K562 (cell line): Measurements from ENCODE around the gene HIVEP2. TPM values are rescaled to one million over a fixed set of nuclear protein-coding genes. Genes with fewer than 3 reads are reported as not detected.

ENCODE experiments used
- TAF1 ChIP-seq: IDR thresholded peaks from 2 replicates; pipeline ENCODE4 v1.6.1; 2011; ENCODE audit warnings: mild to moderate bottlenecking, low read length, moderate library complexity; ENCODE audit not compliant: insufficient read depth, control insufficient read depth, severe bottlenecking; ENCODE audit errors: extremely low read depth
- ZNF324 ChIP-seq: fragments of 250-450 bp; sonication (Bioruptor Pico); IDR thresholded peaks from 2 replicates; pipeline ENCODE4 v1.4.0; 2020; ENCODE audit warnings: mild to moderate bottlenecking
- polyA plus RNA-seq, 8 experiments: library from polyadenylated mRNA; depleted of rRNA in 4 of 8; stranded (reverse) in 5 of 8; unstranded in 3 of 8; fragments of >200 nt; fragmentation: Nextera tagmentation in 2 of 8; fragmentation: Illumina TruSeq in 1 of 8; extraction: Ambion mirVana in 2 of 8; extraction: Trizol in 1 of 8; gene quantifications; 2 replicates each; pipeline versions ENCODE4 v1.2.1 to v1.2.3, GENCODE V29; 2011 to 2014; ENCODE audit warnings: inconsistent platforms in 1 of 8, missing spikeins in 1 of 8
- total RNA-seq, 7 experiments: library from RNA; depleted of rRNA in 6 of 7; stranded (reverse); fragments of >200 nt in 6 of 7; fragmentation: Illumina TruSeq in 2 of 7; extraction: Trizol in 2 of 7; gene quantifications; 2 replicates each; pipeline versions ENCODE4 v1.2.1 to v1.2.3, GENCODE V29; 2011 to 2021; ENCODE audit warnings: low replicate concordance in 1 of 7
- TF ChIP-seq, protein P1 (sequence below): fragments of 250-450 bp; sonication (Bioruptor Pico); IDR thresholded peaks from 2 replicates; pipeline ENCODE4 v1.8.0; 2022; ENCODE audit warnings: inconsistent platforms
- TF ChIP-seq, protein P2 (sequence below): fragments of 150-350 bp; IDR thresholded peaks from 2 replicates; pipeline ENCODE4 v1.6.1; 2014; ENCODE audit warnings: low read depth, mild to moderate bottlenecking, low read length, borderline replicate concordance

Gene HIVEP2
- total and polyA plus RNA-seq, 9 of the 15 experiments (the other 6 are each of a cell fraction or from before 2014, with no cell fraction given) = under 0.01 to 1.2 (median 0.31) TPM

DNA sequence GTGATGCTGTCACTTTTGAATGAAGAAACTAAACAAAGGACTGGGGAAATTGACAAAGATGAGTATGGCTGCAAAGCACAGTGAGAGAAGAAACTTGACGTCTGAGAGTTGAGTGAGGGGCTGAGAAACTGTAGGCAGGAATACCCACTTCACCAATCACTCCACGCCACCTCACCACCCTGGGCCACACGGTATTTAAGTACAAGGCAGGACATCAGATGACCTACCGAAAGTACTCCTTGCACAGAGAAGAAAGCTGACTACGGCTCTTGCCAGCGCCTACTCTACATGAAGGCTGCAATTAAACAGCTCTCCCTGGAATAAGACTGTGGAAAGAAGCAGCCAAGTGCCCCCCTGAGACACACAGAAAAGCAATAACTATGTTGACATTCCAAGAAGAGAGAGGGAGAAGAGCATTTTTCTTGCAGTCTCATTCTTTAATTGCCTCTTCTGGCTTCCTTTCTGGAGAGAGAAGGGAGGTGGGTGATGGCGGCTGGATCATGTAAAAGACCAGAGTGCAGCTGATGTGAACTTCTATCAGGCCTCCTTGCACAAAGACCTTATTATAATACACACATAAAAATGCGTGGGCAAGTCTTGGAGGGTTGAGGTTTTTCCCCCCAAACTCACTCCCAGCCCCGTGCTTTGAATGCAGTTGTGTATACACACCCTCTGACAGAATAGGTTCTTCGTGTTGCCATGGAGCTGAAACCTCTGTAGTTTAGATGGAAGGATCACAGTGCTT lies 44.6 kb downstream of the HIVEP2 start (continued):
- TF ChIP-seq, protein P1, sequence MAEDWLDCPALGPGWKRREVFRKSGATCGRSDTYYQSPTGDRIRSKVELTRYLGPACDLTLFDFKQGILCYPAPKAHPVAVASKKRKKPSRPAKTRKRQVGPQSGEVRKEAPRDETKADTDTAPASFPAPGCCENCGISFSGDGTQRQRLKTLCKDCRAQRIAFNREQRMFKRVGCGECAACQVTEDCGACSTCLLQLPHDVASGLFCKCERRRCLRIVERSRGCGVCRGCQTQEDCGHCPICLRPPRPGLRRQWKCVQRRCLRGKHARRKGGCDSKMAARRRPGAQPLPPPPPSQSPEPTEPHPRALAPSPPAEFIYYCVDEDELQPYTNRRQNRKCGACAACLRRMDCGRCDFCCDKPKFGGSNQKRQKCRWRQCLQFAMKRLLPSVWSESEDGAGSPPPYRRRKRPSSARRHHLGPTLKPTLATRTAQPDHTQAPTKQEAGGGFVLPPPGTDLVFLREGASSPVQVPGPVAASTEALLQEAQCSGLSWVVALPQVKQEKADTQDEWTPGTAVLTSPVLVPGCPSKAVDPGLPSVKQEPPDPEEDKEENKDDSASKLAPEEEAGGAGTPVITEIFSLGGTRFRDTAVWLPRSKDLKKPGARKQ = no peak
- TF ChIP-seq ZNF324 = no peak
- TF ChIP-seq TAF1 = no peak
- TF ChIP-seq, protein P2, sequence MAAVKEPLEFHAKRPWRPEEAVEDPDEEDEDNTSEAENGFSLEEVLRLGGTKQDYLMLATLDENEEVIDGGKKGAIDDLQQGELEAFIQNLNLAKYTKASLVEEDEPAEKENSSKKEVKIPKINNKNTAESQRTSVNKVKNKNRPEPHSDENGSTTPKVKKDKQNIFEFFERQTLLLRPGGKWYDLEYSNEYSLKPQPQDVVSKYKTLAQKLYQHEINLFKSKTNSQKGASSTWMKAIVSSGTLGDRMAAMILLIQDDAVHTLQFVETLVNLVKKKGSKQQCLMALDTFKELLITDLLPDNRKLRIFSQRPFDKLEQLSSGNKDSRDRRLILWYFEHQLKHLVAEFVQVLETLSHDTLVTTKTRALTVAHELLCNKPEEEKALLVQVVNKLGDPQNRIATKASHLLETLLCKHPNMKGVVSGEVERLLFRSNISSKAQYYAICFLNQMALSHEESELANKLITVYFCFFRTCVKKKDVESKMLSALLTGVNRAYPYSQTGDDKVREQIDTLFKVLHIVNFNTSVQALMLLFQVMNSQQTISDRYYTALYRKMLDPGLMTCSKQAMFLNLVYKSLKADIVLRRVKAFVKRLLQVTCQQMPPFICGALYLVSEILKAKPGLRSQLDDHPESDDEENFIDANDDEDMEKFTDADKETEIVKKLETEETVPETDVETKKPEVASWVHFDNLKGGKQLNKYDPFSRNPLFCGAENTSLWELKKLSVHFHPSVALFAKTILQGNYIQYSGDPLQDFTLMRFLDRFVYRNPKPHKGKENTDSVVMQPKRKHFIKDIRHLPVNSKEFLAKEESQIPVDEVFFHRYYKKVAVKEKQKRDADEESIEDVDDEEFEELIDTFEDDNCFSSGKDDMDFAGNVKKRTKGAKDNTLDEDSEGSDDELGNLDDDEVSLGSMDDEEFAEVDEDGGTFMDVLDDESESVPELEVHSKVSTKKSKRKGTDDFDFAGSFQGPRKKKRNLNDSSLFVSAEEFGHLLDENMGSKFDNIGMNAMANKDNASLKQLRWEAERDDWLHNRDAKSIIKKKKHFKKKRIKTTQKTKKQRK = no peak
